MM.1S (cell line): ENCODE measurements around the gene FAM162A.

Experiments used
- CTCF ChIP-seq: fragments of 300-600 bp; sonication (generic); IDR thresholded peaks from 2 replicates; pipeline ENCODE4 v1.5.1; 2016; ENCODE audit warnings: antibody characterized with exemption, low read length, mixed read lengths
- EZH2 ChIP-seq: fragments of 300-600 bp; sonication (generic); optimal IDR thresholded peaks from 2 replicates; pipeline ENCODE3; 2017; ENCODE audit warnings: low read depth, mild to moderate bottlenecking, antibody characterized with exemption, low read length, mixed read lengths

DNA sequence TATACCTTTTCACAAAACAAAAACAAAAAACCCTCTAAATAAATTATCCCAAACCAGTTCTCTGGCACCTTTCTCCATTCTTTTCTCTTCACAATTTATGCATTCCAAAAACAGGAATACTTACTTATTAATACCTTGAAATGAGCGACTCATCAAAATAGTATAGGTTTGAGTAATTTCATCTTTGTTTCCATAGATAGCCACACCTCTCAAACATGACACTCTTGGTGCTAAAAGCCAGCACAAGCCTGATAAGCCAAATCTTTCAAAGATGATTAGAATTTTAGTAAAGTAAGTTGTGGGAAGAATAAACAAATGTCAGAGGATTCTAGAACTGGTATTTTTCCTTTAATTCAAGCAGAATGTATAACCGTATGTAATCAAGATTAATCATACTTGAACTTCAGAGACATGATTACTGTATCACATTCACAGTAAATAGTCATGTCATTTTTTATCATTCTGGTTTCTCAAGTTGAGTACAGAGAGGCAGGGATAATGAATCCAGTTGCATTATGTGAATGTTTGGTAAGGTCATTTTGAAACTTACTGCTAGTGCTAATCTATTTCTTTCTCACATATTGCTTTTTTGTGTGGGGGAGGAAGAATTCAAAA lies 44.0 kb downstream of the FAM162A start:
- TF ChIP-seq CTCF (no peak), EZH2 (no peak)
